Measurements from ENCODE around the gene PAK4.

Gene PAK4

GRCh38 chr19:39080431-39080830 is 45.2 kb upstream of the PAK4 start:
- Histone ChIP-seq H4K20me1 (ENCODE audit: control insufficient read depth, insufficient read depth, low read depth, low read length) (no peaks in the 10 kb centered on the region), H3K4me1 (ENCODE audit: control insufficient read depth, low read length) (no peaks in the 10 kb centered on the region), H3K9me2 (replicated peaks; ENCODE audit: control insufficient read depth, low read length) (no peaks in the 10 kb centered on the region), H3K79me2 (ENCODE audit: control insufficient read depth, low read length) (no peaks in the 10 kb centered on the region), H3K27me3 (ENCODE audit: control insufficient read depth, low read length) (peaks cover 17% of the 10 kb centered on the region), H3K9me3 (ENCODE audit: control insufficient read depth, insufficient read depth, low read length) (no peaks in the 10 kb centered on the region), H3F3A (ENCODE audit: control insufficient read depth, insufficient read depth) (no peaks in the 10 kb centered on the region), H3K4me3 (ENCODE audit: low read length) (no peak overlapping the region), H3K27ac (ENCODE audit: low read depth, low read length) (no peak overlapping the region), H3K36me3 (ENCODE audit: control insufficient read depth, low read length) (no peaks in the 10 kb centered on the region), H3K4me2 (ENCODE audit: low read length) (no peak overlapping the region)
- TF ChIP-seq CTCF (IDR thresholded peaks at IDR 0.05; ENCODE audit: low read depth, low read length, poor library complexity, severe bottlenecking) = no peak
- TF ChIP-seq EZH2phosphoT487 (IDR thresholded peaks at IDR 0.05; ENCODE audit: borderline replicate concordance, low read length) = no peak

- Histone ChIP-seq H3K4me1 (ENCODE audit: control insufficient read depth, low read length) (no peaks in the 10 kb centered on the region), H3F3A (ENCODE audit: control insufficient read depth, insufficient read depth) (no peaks in the 10 kb centered on the region), H4K20me1 (ENCODE audit: control insufficient read depth, insufficient read depth, low read depth, low read length) (no peaks in the 10 kb centered on the region), H3K4me3 (ENCODE audit: low read length) (no peak overlapping the region), H3K9me3 (ENCODE audit: control insufficient read depth, insufficient read depth, low read length) (no peaks in the 10 kb centered on the region), H3K27me3 (ENCODE audit: control insufficient read depth, low read length) (peaks cover 17% of the 10 kb centered on the region), H3K36me3 (ENCODE audit: control insufficient read depth, low read length) (no peaks in the 10 kb centered on the region), H3K4me2 (ENCODE audit: low read length) (no peak overlapping the region), H3K9me2 (replicated peaks; ENCODE audit: control insufficient read depth, low read length) (no peaks in the 10 kb centered on the region), H3K79me2 (ENCODE audit: control insufficient read depth, low read length) (no peaks in the 10 kb centered on the region), H3K27ac (ENCODE audit: low read depth, low read length) (no peak overlapping the region)
- TF ChIP-seq CTCF (IDR thresholded peaks at IDR 0.05; ENCODE audit: low read depth, low read length, poor library complexity, severe bottlenecking) (no peak), EZH2phosphoT487 (IDR thresholded peaks at IDR 0.05; ENCODE audit: borderline replicate concordance, low read length) (no peak)
Measured at GRCh38 chr19:39082167-39082566, 43.4 kb upstream of the PAK4 start.

GRCh38 chr19:39082745-39083598 is 42.6 kb upstream of the PAK4 start:
- Histone ChIP-seq H3K4me1 (ENCODE audit: control insufficient read depth, low read length) (no peaks in the 10 kb centered on the region), H3K4me2 (ENCODE audit: low read length) (no peak overlapping the region), H3K9me3 (ENCODE audit: control insufficient read depth, insufficient read depth, low read length) (no peaks in the 10 kb centered on the region), H4K20me1 (ENCODE audit: control insufficient read depth, insufficient read depth, low read depth, low read length) (no peaks in the 10 kb centered on the region), H3K4me3 (ENCODE audit: low read length) (no peak overlapping the region), H3K36me3 (ENCODE audit: control insufficient read depth, low read length) (no peaks in the 10 kb centered on the region), H3F3A (ENCODE audit: control insufficient read depth, insufficient read depth) (no peaks in the 10 kb centered on the region), H3K9me2 (replicated peaks; ENCODE audit: control insufficient read depth, low read length) (no peaks in the 10 kb centered on the region), H3K27me3 (ENCODE audit: control insufficient read depth, low read length) (peaks cover 17% of the 10 kb centered on the region), H3K79me2 (ENCODE audit: control insufficient read depth, low read length) (no peaks in the 10 kb centered on the region), H3K27ac (ENCODE audit: low read depth, low read length) (no peak overlapping the region)
- no peak for TF ChIP-seq CTCF (IDR thresholded peaks at IDR 0.05; ENCODE audit: low read depth, low read length, poor library complexity, severe bottlenecking)
- no peak for TF ChIP-seq EZH2phosphoT487 (IDR thresholded peaks at IDR 0.05; ENCODE audit: borderline replicate concordance, low read length)
